H1 (cell line): Measurements from ENCODE around the gene HPCAL4. TPM values are rescaled to one million over a fixed set of nuclear protein-coding genes. Genes with fewer than 3 reads are reported as not detected.

ENCODE experiments used
- CTCF ChIA-PET: fragments of 300-600 bp; sonication (Branson Sonifier 250); formaldehyde crosslinking; loops from one replicate; lab custom pipeline; 2021; ENCODE audit not compliant: partially characterized antibody; lab: Charles Lee
- POLR2A ChIA-PET: fragments of 300-600 bp; sonication (Branson Sonifier 250); formaldehyde crosslinking; loops from one replicate; lab custom pipeline; 2021; ENCODE audit warnings: inconsistent platforms; ENCODE audit not compliant: partially characterized antibody; lab: Charles Lee
- DNase-seq, 2 experiments: peaks; one replicate each; pipeline versions ENCODE4 v3.0.0 to v3.0.0-alpha.2; 2010 to 2022; ENCODE audit warnings: low spot score in 2 of 2, low read depth in 1 of 2, mixed read lengths in 1 of 2
- FAIRE-seq: peaks from 2 replicates; lab custom pipeline; 2011; peaks lifted over from hg19 to GRCh38; lab: Jason Lieb, UNC
- H2AFZ ChIP-seq: 2 replicates; pipeline ENCODE4 v1.8.1; 2012; ENCODE audit warnings: low read length, inconsistent platforms
- H2AK5ac ChIP-seq: 2 replicates; pipeline ENCODE4 v1.6.1; 2013; ENCODE audit warnings: low read depth, low read length
- H2BK120ac ChIP-seq: replicated peaks from 2 replicates; pipeline ENCODE3; 2013; ENCODE audit warnings: low read depth, low read length, inconsistent platforms
- H2BK12ac ChIP-seq: 2 replicates; pipeline ENCODE4 v1.6.1; 2013; ENCODE audit warnings: low read depth, low read length
- H2BK15ac ChIP-seq: 2 replicates; pipeline ENCODE4 v1.6.1; 2013; ENCODE audit warnings: low read length
- H2BK20ac ChIP-seq: 2 replicates; pipeline ENCODE4 v1.6.1; 2013; ENCODE audit warnings: low read length
- H2BK5ac ChIP-seq: 2 replicates; pipeline ENCODE4 v1.6.1; 2013; ENCODE audit warnings: low read depth, low read length
- H3K14ac ChIP-seq: 2 replicates; pipeline ENCODE4 v1.6.1; 2013; ENCODE audit warnings: inconsistent platforms; ENCODE audit not compliant: insufficient read length
- H3K18ac ChIP-seq: 2 replicates; pipeline ENCODE4 v1.6.1; 2013; ENCODE audit warnings: low read length; ENCODE audit errors: extremely low read depth
- H3K23ac ChIP-seq: 2 replicates; pipeline ENCODE4 v1.6.1; 2013; ENCODE audit warnings: inconsistent platforms; ENCODE audit not compliant: insufficient read length
- H3K23me2 ChIP-seq: 2 replicates; pipeline ENCODE4 v1.6.1; 2013; ENCODE audit warnings: low read depth, low read length
- H3K27ac ChIP-seq: 2 replicates; pipeline ENCODE4 v1.6.1; 2011; ENCODE audit warnings: low read depth, low read length, inconsistent platforms
- H3K27me3 ChIP-seq, 4 experiments: replicated peaks in 1 of 4; 1 replicate in 1 of 4; 2 replicates in 3 of 4; pipeline versions ENCODE4 v1.6.1 to v1.8.1; 2011 to 2013; ENCODE audit warnings: low read length in 3 of 4, mild to moderate bottlenecking in 3 of 4, inconsistent platforms in 2 of 4, mixed read lengths in 2 of 4, moderate library complexity in 1 of 4; ENCODE audit not compliant: control insufficient read depth in 3 of 4, insufficient read depth in 3 of 4; ENCODE audit errors: extremely low read depth in 1 of 4
- H3K36me3 ChIP-seq, 4 experiments: 2 replicates each; pipeline versions ENCODE4 v1.6.1 to v1.8.1; 2011 to 2013; ENCODE audit warnings: mild to moderate bottlenecking in 4 of 4, low read length in 3 of 4, moderate library complexity in 2 of 4, control low read depth in 1 of 4, inconsistent platforms in 1 of 4; ENCODE audit not compliant: insufficient read depth in 4 of 4, control insufficient read depth in 2 of 4
- H3K4ac ChIP-seq: replicated peaks from 2 replicates; pipeline ENCODE3; 2013; ENCODE audit warnings: low read length, low read depth, mixed read lengths, inconsistent platforms; ENCODE audit not compliant: insufficient read length
- H3K4me1 ChIP-seq, 4 experiments: replicated peaks in 1 of 4; 1 replicate in 1 of 4; 2 replicates in 3 of 4; pipeline versions ENCODE4 v1.6.1 to v1.8.1; 2011 to 2013; ENCODE audit warnings: low read length in 3 of 4, inconsistent platforms in 2 of 4, mixed read lengths in 1 of 4; ENCODE audit not compliant: insufficient read depth in 4 of 4, control insufficient read depth in 3 of 4
- H3K4me2 ChIP-seq, 2 experiments: 2 replicates each; pipeline versions ENCODE4 v1.6.1 to v1.8.1; 2011 to 2013; ENCODE audit warnings: low read depth in 2 of 2, low read length in 2 of 2, control low read depth in 1 of 2, inconsistent platforms in 1 of 2, mild to moderate bottlenecking in 1 of 2; ENCODE audit not compliant: insufficient read depth in 1 of 2
- H3K4me3 ChIP-seq, 4 experiments: fragments of 200-600, 300-600 bp in 1 of 4; sonication (generic), shearing (Covaris generic), sonication (Bioruptor Twin) in 1 of 4; 2 replicates each; pipeline versions ENCODE4 v1.5.1 to v1.8.1; 2011 to 2016; ENCODE audit warnings: low read length in 4 of 4, low read depth in 3 of 4, control low read depth in 2 of 4, inconsistent platforms in 2 of 4, mild to moderate bottlenecking in 2 of 4, mixed read lengths in 1 of 4, moderate library complexity in 1 of 4; ENCODE audit not compliant: insufficient read depth in 2 of 4; ENCODE audit errors: extremely low read depth in 1 of 4
- H3K56ac ChIP-seq: replicated peaks from 2 replicates; pipeline ENCODE3; 2013; ENCODE audit warnings: low read depth, mild to moderate bottlenecking, mixed read lengths, low read length, inconsistent platforms; ENCODE audit not compliant: insufficient read length
- H3K79me1 ChIP-seq: 2 replicates; pipeline ENCODE4 v1.6.1; 2013; ENCODE audit warnings: low read depth, low read length, control low read depth
- H3K79me2 ChIP-seq, 2 experiments: 2 replicates each; pipeline versions ENCODE4 v1.6.1 to v1.8.1; 2012 to 2013; ENCODE audit warnings: low read length in 2 of 2, mild to moderate bottlenecking in 2 of 2, inconsistent platforms in 1 of 2; ENCODE audit not compliant: insufficient read depth in 2 of 2, control insufficient read depth in 1 of 2
- H3K9ac ChIP-seq, 4 experiments: replicated peaks in 1 of 4; 1 replicate in 1 of 4; 2 replicates in 3 of 4; pipeline versions ENCODE4 v1.6.1 to v1.8.1; 2011 to 2013; ENCODE audit warnings: low read depth in 3 of 4, low read length in 3 of 4, control low read depth in 2 of 4, mild to moderate bottlenecking in 2 of 4, moderate library complexity in 2 of 4, inconsistent platforms in 1 of 4; ENCODE audit errors: extremely low read depth in 1 of 4
- H3K9me3 ChIP-seq, 2 experiments: 2 replicates each; pipeline versions ENCODE4 v1.6.1 to v1.8.1; 2012 to 2013; ENCODE audit warnings: mild to moderate bottlenecking in 2 of 2, moderate library complexity in 2 of 2, control low read depth in 1 of 2, inconsistent platforms in 1 of 2, low read depth in 1 of 2, low read length in 1 of 2, mixed read lengths in 1 of 2; ENCODE audit not compliant: insufficient read depth in 2 of 2
- H4K20me1 ChIP-seq, 2 experiments: replicated peaks in 1 of 2; 2 replicates each; pipeline versions ENCODE3 to v1.8.1; 2011 to 2013; ENCODE audit warnings: inconsistent platforms in 2 of 2, low read length in 2 of 2, mild to moderate bottlenecking in 1 of 2; ENCODE audit not compliant: insufficient read depth in 2 of 2, control insufficient read depth in 1 of 2
- H4K5ac ChIP-seq: 2 replicates; pipeline ENCODE4 v1.6.1; 2013; ENCODE audit warnings: low read length, low read depth, mixed read lengths, inconsistent platforms; ENCODE audit not compliant: insufficient read length
- H4K8ac ChIP-seq: 2 replicates; pipeline ENCODE4 v1.8.0; 2013; ENCODE audit warnings: mild to moderate bottlenecking, moderate library complexity, low read length, inconsistent platforms; ENCODE audit not compliant: insufficient read depth; ENCODE audit errors: extremely low read depth
- H4K91ac ChIP-seq: replicated peaks from 2 replicates; pipeline ENCODE3; 2013; ENCODE audit warnings: low read length, mixed read lengths, inconsistent platforms; ENCODE audit not compliant: insufficient read length
- ASH2L ChIP-seq: fragments of 200-600, 300-600 bp; sonication (generic); IDR thresholded peaks from one replicate; pipeline ENCODE4 v1.7.1; 2017; ENCODE audit warnings: low read length
- ATF3 ChIP-seq: IDR thresholded peaks from 2 replicates; pipeline ENCODE4 v1.6.1; 2011; ENCODE audit warnings: low read depth, mild to moderate bottlenecking, low read length; ENCODE audit not compliant: insufficient read depth
- BRCA1 ChIP-seq: IDR thresholded peaks from 2 replicates; pipeline ENCODE4 v1.6.1; 2012; ENCODE audit warnings: low read depth, low read length, improper control_type of control experiment
- CBX8 ChIP-seq: fragments of 300-800, 300-1000 bp; sonication (generic); IDR thresholded peaks from 2 replicates; pipeline ENCODE4 v1.7.1; 2016; ENCODE audit warnings: low read depth, low read length, borderline replicate concordance
- E2F6 ChIP-seq: IDR thresholded peaks from 2 replicates; pipeline ENCODE4 v1.6.1; 2012; ENCODE audit warnings: inconsistent platforms
- EGR1 ChIP-seq: IDR thresholded peaks from 2 replicates; pipeline ENCODE4 v1.6.1; 2011; ENCODE audit warnings: low read depth, low read length, borderline replicate concordance
- GTF2F1 ChIP-seq: IDR thresholded peaks from 2 replicates; pipeline ENCODE4 v1.6.1; 2012; ENCODE audit warnings: low read depth, low read length, improper control_type of control experiment, borderline replicate concordance
- KDM1A ChIP-seq: fragments of 200-600, 300-600 bp; sonication (generic); IDR thresholded peaks from 2 replicates; pipeline ENCODE4 v1.7.1; 2016; ENCODE audit warnings: mild to moderate bottlenecking, low read length, borderline replicate concordance
- KDM5A ChIP-seq: fragments of 200-600 bp; IDR thresholded peaks from 2 replicates; pipeline ENCODE4 v1.7.1; 2012; ENCODE audit warnings: mild to moderate bottlenecking, low read length, inconsistent platforms, mixed read lengths
- PHF8 ChIP-seq: fragments of 200-600 bp; sonication (generic); conservative IDR thresholded peaks from 2 replicates; pipeline ENCODE4 v1.7.1; 2012; ENCODE audit warnings: low read depth, mild to moderate bottlenecking, inconsistent platforms, low read length, moderate library complexity
- POU5F1 ChIP-seq: IDR thresholded peaks from 2 replicates; pipeline ENCODE4 v1.6.1; 2011; ENCODE audit warnings: low read depth, mild to moderate bottlenecking, low read length, moderate library complexity
- RFX5 ChIP-seq: IDR thresholded peaks from 2 replicates; pipeline ENCODE4 v1.6.1; 2011; ENCODE audit warnings: low read depth, low read length, improper control_type of control experiment, borderline replicate concordance
- SIRT6 ChIP-seq: IDR thresholded peaks from one replicate; pipeline ENCODE4 v1.7.1; 2012; ENCODE audit warnings: low read length, inconsistent platforms
- SP1 ChIP-seq: IDR thresholded peaks from 2 replicates; pipeline ENCODE4 v1.6.1; 2011; ENCODE audit warnings: low read depth, low read length
- WGBS, 2 experiments: shearing (Covaris generic) in 1 of 2; methylation state at CpG; one replicate each; pipeline versions ENCODE4 v1.1.6 to v1.1.7; 2013 to 2015; ENCODE audit warnings: low lambda C conversion rate in 2 of 2, mixed read lengths in 2 of 2, inconsistent platforms in 1 of 2, low coverage in 1 of 2, missing lambda C conversion rate in 1 of 2; ENCODE audit not compliant: insufficient replicate concordance in 2 of 2, insufficient coverage in 1 of 2, insufficient read length in 1 of 2; ENCODE audit errors: extremely low coverage in 1 of 2, missing lambda C conversion rate in 1 of 2; 5-methylcytosine and 5-hydroxymethylcytosine counted together
- polyA plus RNA-seq, 7 experiments: library from polyadenylated mRNA; depleted of rRNA in 3 of 7; stranded (reverse) in 5 of 7; unstranded in 2 of 7; fragments of >200 nt in 5 of 7; fragments of 200-250 nt in 2 of 7; gene quantifications; 1 replicate in 5 of 7; 2 replicates in 1 of 7; 4 replicates in 1 of 7; pipeline versions ENCODE4 v1.2.1 to v1.2.3, GENCODE V29; 2011 to 2013; ENCODE audit warnings: missing spikeins in 2 of 7, mixed read lengths in 2 of 7
- total RNA-seq: library from RNA; stranded (reverse); fragmentation: NEBNext Ultra II Directional; extraction: Animal tissue kit (Norgen Biotek cat#: 25700); gene quantifications from 2 replicates; pipeline ENCODE4 v1.2.1, GENCODE V29; 2021

HPCAL4 gene
- total and polyA plus RNA-seq, 2 of the 8 experiments (the other 6 are each of a cell fraction or from before 2014, with no cell fraction given): 0.54 to 0.74 TPM

- no peak overlapping the region for H3K56ac ChIP-seq
- WGBS, 2 experiments: 76% methylated on average over 2 of the region's 2 CpGs; no CpG with 5 or more reads in 1 of the 2 experiments
- H3K23me2 ChIP-seq: peaks cover 5% of the 10 kb centered on the region; the same call in 1 of the 2 replicates
- POLR2A ChIA-PET: interaction anchor here (2.1 to 5.7 kb wide), 2 partner anchors 11 to 15 kb away, joined by 7 to 32 read pairs; no protein-coding TSS in a partner anchor
- peaks cover 0 to 12% (median 7%) of the 10 kb centered on the region in 4 experiments; a peak in 4 of 7 replicates for H3K4me1 ChIP-seq
- H4K8ac ChIP-seq: no peak overlapping the region
- no peak overlapping the region for H2BK5ac ChIP-seq
- H2BK20ac ChIP-seq: no peak overlapping the region
- H4K20me1 ChIP-seq: peaks cover 0 to 9% of the 10 kb centered on the region in 2 experiments
- H2AFZ ChIP-seq: no peak overlapping the region
- H3K79me2 ChIP-seq: no peaks in the 10 kb centered on the region
- CTCF ChIA-PET: interaction anchor here (1.0 to 2.6 kb wide), 7 partner anchors 11 to 34 kb away, joined by 3 to 15 read pairs (median 4); partner anchors contain the start of gene NT5C1A
- H4K91ac ChIP-seq: no peak overlapping the region
- no peaks in the 10 kb centered on the region for H3K9me3 ChIP-seq
- FAIRE-seq: no peak
- H3K36me3 ChIP-seq: no peaks in the 10 kb centered on the region
- H4K5ac ChIP-seq: no peak overlapping the region
- H3K27me3 ChIP-seq: peaks cover 80 to 95% (median 91%) of the 10 kb centered on the region in 4 experiments
- no peak overlapping the region for H3K4me2 ChIP-seq
- no peak overlapping the region for H3K9ac ChIP-seq
- H2BK15ac ChIP-seq: no peak overlapping the region
- H3K18ac ChIP-seq: no peak overlapping the region
- no peaks in the 10 kb centered on the region for H3K79me1 ChIP-seq
- no peak overlapping the region for H3K23ac ChIP-seq
- H3K4ac ChIP-seq: no peak overlapping the region
- H3K4me3 ChIP-seq: no peak overlapping the region
- H2BK12ac ChIP-seq: no peak overlapping the region
- H2AK5ac ChIP-seq: no peak overlapping the region
- no peak overlapping the region for H2BK120ac ChIP-seq
- no peak for DNase-seq
- H3K14ac ChIP-seq: no peak overlapping the region
- H3K27ac ChIP-seq: no peak overlapping the region
- TF ChIP-seq SP1 (no peak), ATF3 (no peak), CBX8 (no peak), ASH2L (no peak), E2F6 (no peak), EGR1 (no peak), SIRT6 (no peak), KDM5A (no peak), RFX5 (no peak), POU5F1 (no peak), BRCA1 (no peak), PHF8 (no peak), KDM1A (no peak), GTF2F1 (no peak)
These were observed 2.0 kb downstream of the HPCAL4 start for GRCh38 chr1:39689214-39689613.
